Pancreas (tissue), 10 donors: ENCODE data around the gene RNF157. TPM values are rescaled to one million over a fixed set of nuclear protein-coding genes. Genes with fewer than 3 reads are reported as not detected.

Experiments
- ATAC-seq, 4 donors: fragments of 200-7000 bp; cut with Tn5 transposase; one replicate each; pipeline versions ENCODE4 v1.8.0 to v1.9.1; 2020; ENCODE audit warnings: mild to moderate bottlenecking in 4 of 4, moderate library complexity in 4 of 4
- DNase-seq, 6 donors: peaks; one replicate each; pipeline ENCODE4 v3.0.0-alpha.2; 2020
- FAIRE-seq: peaks from 2 replicates; lab custom pipeline; 2012; peaks lifted over from hg19 to GRCh38; lab: Jason Lieb, UNC
- H3K27ac ChIP-seq, 4 donors: fragments of 200-600 bp; sonication (generic); 1 replicate in 3 of 4; 2 replicates in 1 of 4; pipeline versions ENCODE4 v1.5.0 to v1.8.0; 2020
- H3K27me3 ChIP-seq, 4 donors: fragments of 200-600 bp; one replicate each; pipeline ENCODE4 v1.8.0; 2021
- H3K36me3 ChIP-seq, 3 donors: fragments of 200-600 bp; sonication (generic) in 1 of 3; one replicate each; pipeline versions ENCODE4 v1.5.0 to v1.8.0; 2020 to 2021
- H3K4me1 ChIP-seq, 3 donors: fragments of 200-600 bp; one replicate each; pipeline ENCODE4 v1.8.0; 2021
- H3K4me3 ChIP-seq, 4 donors: fragments of 200-600 bp; sonication (generic) in 2 of 4; one replicate each; pipeline versions ENCODE4 v1.5.0 to v1.8.0; 2020 to 2021
- H3K9me3 ChIP-seq, 4 donors: fragments of 200-600 bp; one replicate each; pipeline ENCODE4 v1.8.0; 2021
- CTCF ChIP-seq, 4 donors: fragments of 200-600 bp; sonication (generic) in 3 of 4; IDR thresholded peaks; one replicate each; pipeline versions ENCODE4 v1.5.0 to v1.8.0; 2021; ENCODE audit warnings: antibody characterized with exemption in 4 of 4
- WGBS, 2 donors: extraction: QIAGEN DNeasy Blood & Tissue Kit; methylation state at CpG; one replicate each; pipeline ENCODE4 v1.1.7; 2013; 5-methylcytosine and 5-hydroxymethylcytosine counted together
- intact Hi-C, 3 donors: fragments of 100-400 bp; cut with DNase I; formaldehyde crosslinking; loops; one replicate each; pipeline versions ENCODE4 v1.11.1 to v1.14.2; 2022
- polyA plus RNA-seq, 2 donors: library from polyadenylated mRNA; stranded (reverse); fragments of 200-250 nt; gene quantifications; one replicate each; pipeline ENCODE4 v1.2.3, GENCODE V29; 2013
- total RNA-seq, 6 donors: library from RNA; stranded (reverse); fragmentation: NEBNext Ultra II Directional in 4 of 6; extraction: Animal tissue kit (Norgen Biotek cat#: 25700) in 4 of 6; gene quantifications; one replicate each; pipeline versions ENCODE4 v1.2.1 to v1.2.4, GENCODE V29; 2021 to 2023
- donor health status: healthy with polysubstance abuse.
- donor health status: DM: no; HTN: no; CAD: no; lungs with moderate emphysema.
- donor health status: DM: no; HTN: no; CAD: no.
- donor health status: control.
- donor health status: control.
- donor health status: Bipolar disorder and iron deficiency.
- donor health status: DM: yes; HTN: yes; CAD: no.
- donor health status: DM: no; HTN: no; CAD: no.
- donor health status: DM: no; HTN: no; CAD: no.
- donor health status: DM: yes; HTN: yes; CAD: no.

RNF157 gene
- total and polyA plus RNA-seq, 8 donors, result 0.87 to 6.4 (median 3.3) TPM

GRCh38 chr17:76243826-76244679 lies 3.8 kb upstream of the RNF157 start:
- intact Hi-C loops, result no loop called here
- H3K36me3 ChIP-seq, result no peaks in the 10 kb centered on the region
- no peaks in the 10 kb centered on the region for H3K27me3 ChIP-seq
- ATAC-seq, result no peak
- DNase-seq, result no peak
- no peak for TF ChIP-seq CTCF (IDR thresholded peaks at IDR 0.05)
- WGBS, 2 donors, result 75 to 78% methylated on average over 12 of the region's 12 CpGs
- peaks cover 0 to 16% (median 10%) of the 10 kb centered on the region in 3 donors for H3K4me1 ChIP-seq
- no peak overlapping the region for H3K4me3 ChIP-seq
- H3K27ac ChIP-seq, result no peak overlapping the region
- H3K9me3 ChIP-seq, result no peaks in the 10 kb centered on the region
- FAIRE-seq, result no peak

DNA sequence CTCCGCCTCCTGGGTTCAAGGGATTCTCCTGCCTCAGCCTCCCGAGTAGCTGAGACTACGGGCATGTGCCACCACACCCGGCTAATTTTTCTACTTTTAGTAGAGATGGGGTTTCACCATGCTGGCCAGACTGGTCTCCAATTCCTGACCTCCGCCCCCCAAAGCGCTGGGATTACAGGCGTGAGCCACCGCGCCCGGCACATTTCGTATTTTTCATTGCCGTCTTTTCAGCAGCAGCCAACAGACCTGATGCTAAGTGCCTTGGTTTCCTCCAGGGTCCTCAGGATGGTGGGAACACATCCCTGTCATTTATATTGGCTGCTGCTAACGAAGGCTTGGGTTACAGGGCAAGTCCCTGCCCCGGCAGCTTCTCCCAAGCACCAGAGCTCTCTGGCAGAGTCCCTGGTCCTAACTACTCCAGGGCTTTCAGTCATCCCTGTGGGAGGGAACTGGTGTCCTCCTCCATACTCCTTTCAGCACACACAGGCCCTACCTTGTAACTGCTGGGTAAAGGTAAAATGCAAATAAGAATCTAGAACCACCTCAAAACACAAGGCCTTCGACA lies 1.5 kb upstream of the RNF157 start:
- intact Hi-C loops, result no loop called here
- DNase-seq, result no peak
- WGBS, 2 donors, result 90% methylated on average over 15 of the region's 15 CpGs
- FAIRE-seq, result no peak
- ATAC-seq, result no peak
- no peak overlapping the region for H3K27ac ChIP-seq
- H3K4me1 ChIP-seq, result peaks cover 0 to 16% (median 10%) of the 10 kb centered on the region in 3 donors
- TF ChIP-seq CTCF (IDR thresholded peaks at IDR 0.05), result no peak
- no peaks in the 10 kb centered on the region for H3K27me3 ChIP-seq
- H3K9me3 ChIP-seq, result no peaks in the 10 kb centered on the region
- H3K36me3 ChIP-seq, result no peaks in the 10 kb centered on the region
- peak overlapping the region in 1 of 4 donors; percentile 54 for H3K4me3 ChIP-seq

- no peak for TF ChIP-seq CTCF (IDR thresholded peaks at IDR 0.05)
- no peak for FAIRE-seq
- no peaks in the 10 kb centered on the region for H3K27me3 ChIP-seq
- intact Hi-C loops, result no loop called here
- ATAC-seq, result peak in 3 of 4 donors; percentile 24 to 32 (median 27)
- peak overlapping the region in 2 of 4 donors; percentile 17 to 38 for H3K27ac ChIP-seq
- WGBS, 2 donors, result 5 to 8% methylated on average over 12 of the region's 12 CpGs
- DNase-seq, result no peak
- H3K4me3 ChIP-seq, result peak overlapping the region; percentile 49 to 72 (median 55)
- H3K36me3 ChIP-seq, result no peaks in the 10 kb centered on the region
- no peaks in the 10 kb centered on the region for H3K9me3 ChIP-seq
- peaks cover 0 to 13% (median 10%) of the 10 kb centered on the region in 3 donors for H3K4me1 ChIP-seq
Observed at GRCh38 chr17:76241204-76241538, 878 bp upstream of the RNF157 start.

DNA sequence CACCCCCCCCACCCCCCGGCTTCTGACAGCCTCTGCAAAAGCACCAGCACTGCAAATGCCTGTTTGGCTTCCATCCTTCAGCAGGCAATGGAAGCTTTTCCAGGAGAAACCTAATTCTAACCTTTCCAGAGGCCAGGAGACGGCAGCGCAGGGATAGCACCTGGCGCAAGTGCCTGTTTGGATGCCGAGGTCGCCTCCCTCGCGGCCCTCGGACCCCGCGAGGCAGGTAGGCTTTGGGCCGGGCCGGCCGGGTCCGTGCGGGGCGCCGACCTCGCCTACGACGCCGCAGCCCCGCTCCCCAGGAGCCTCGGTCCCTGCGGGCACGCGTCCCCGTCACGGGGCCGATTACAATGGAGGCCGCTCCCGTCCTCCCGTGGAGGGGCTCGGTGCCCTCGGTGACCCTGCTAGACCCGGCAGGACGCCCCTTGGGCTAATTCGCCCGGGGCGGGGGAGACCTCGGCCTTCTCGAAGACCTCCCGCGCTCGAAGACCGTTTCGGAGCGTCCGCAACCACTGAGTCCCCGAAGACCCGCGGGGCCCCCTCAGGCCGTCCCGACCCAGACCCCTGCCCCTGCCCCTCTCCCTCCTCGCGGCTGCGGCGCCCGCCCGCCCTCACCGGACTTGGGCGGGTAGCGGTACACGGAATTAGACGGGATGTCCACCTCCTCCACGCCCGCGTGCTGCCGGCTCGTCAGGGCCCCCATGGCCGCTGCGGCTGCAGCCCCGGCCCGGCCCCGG lies 587 bp downstream of the RNF157 start:
- Histone ChIP-seq H3K36me3 (no peaks in the 10 kb centered on the region), H3K4me1 (peaks cover 0 to 13% (median 10%) of the 10 kb centered on the region in 3 donors), H3K4me3 (peak overlapping the region; percentile 3 to 54 (median 34)), H3K27me3 (no peaks in the 10 kb centered on the region), H3K27ac (peak overlapping the region in 2 of 4 donors; percentile 18 to 22), H3K9me3 (no peaks in the 10 kb centered on the region)
- WGBS, 2 donors, result 8 to 11% methylated on average over 59 to 75 of the region's 75 CpGs
- intact Hi-C loops, result no loop called here
- ATAC-seq (peak in 2 of 4 donors; percentile 5 to 13), DNase-seq (peak in 3 of 6 donors; percentile 43 to 78 (median 66)), FAIRE-seq (no peak)
- no peak for TF ChIP-seq CTCF (IDR thresholded peaks at IDR 0.05)
